ENCODE data around the gene EFHC1. TPM values are rescaled to one million over a fixed set of nuclear protein-coding genes. Genes with fewer than 3 reads are reported as not detected.

Gene EFHC1
- total RNA-seq, 4 donors from 2014 or later = 39.4 to 96.5 (median 41.6) TPM

DNA sequence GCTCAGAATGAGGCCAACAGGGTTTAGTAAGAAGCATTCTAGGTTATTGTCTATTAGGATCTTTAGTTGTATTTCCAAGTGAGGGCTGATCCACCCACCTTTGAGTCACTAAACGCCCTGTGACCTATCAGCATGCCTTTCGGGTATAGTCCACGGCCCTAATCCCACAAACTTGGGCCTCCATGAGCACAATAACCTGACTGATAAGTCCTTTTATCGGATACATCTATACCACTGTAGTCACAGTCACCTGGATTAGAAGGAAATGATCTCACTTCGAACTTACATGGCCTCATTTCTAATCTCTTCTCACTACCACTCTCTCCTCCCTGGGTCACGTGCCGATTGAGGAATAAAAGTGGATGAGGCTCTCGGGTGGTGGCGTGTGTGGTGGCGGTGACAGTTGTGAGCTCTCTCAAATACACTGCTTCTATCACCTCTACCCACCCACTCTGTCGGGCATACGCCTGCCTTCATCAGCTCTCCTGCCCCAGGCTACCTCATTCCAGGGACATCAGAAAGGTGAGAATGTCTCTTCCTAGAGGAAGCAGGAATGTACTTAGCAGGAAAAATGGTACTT lies 91.5 kb downstream of the EFHC1 start:
- peaks cover 0 to 29% of the 10 kb centered on the region in 2 donors for H3K4me1 ChIP-seq
- TF ChIP-seq POLR2A (IDR thresholded peaks at IDR 0.05) = no peak
- TF ChIP-seq, protein P1, sequence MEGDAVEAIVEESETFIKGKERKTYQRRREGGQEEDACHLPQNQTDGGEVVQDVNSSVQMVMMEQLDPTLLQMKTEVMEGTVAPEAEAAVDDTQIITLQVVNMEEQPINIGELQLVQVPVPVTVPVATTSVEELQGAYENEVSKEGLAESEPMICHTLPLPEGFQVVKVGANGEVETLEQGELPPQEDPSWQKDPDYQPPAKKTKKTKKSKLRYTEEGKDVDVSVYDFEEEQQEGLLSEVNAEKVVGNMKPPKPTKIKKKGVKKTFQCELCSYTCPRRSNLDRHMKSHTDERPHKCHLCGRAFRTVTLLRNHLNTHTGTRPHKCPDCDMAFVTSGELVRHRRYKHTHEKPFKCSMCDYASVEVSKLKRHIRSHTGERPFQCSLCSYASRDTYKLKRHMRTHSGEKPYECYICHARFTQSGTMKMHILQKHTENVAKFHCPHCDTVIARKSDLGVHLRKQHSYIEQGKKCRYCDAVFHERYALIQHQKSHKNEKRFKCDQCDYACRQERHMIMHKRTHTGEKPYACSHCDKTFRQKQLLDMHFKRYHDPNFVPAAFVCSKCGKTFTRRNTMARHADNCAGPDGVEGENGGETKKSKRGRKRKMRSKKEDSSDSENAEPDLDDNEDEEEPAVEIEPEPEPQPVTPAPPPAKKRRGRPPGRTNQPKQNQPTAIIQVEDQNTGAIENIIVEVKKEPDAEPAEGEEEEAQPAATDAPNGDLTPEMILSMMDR (IDR thresholded peaks at IDR 0.05) = no peak
- no peaks in the 10 kb centered on the region for H3K27me3 ChIP-seq
- peak overlapping the region; percentile 67 to 77 (median 75) for H3K27ac ChIP-seq
- peaks cover 17 to 20% of the 10 kb centered on the region in 2 donors for H3K36me3 ChIP-seq
- DNase-seq = no peak
- WGBS, 2 donors = 76 to 86% methylated on average over 12 of the region's 12 CpGs
- H3K4me3 ChIP-seq (replicated peaks in 1 of 3) = no peak overlapping the region
- intact Hi-C loops (cut with DNase I) = no loop called here
- no peaks in the 10 kb centered on the region for H3K9me3 ChIP-seq

DNA sequence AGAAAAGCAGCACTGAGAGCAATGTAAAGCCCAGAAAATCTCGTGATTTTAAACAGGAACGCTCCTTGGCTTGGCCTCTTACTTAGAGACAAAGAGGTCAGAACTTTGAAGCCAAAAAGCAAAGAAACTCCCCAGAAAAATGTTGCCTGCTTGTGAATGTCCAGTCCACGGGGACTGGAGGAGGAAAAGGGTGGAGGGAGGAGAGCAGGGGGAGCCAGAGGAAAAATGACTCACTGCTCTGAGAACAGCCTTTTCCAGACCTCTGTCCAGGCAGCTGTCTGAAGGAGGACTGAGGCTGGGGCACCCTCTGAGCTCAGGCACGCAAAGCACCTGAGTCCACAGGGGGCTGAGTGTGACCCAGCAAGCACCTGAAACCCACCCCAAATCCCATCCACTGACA lies 92.1 kb downstream of the EFHC1 start:
- peaks cover 0 to 30% of the 10 kb centered on the region in 2 donors for H3K4me1 ChIP-seq

DNA sequence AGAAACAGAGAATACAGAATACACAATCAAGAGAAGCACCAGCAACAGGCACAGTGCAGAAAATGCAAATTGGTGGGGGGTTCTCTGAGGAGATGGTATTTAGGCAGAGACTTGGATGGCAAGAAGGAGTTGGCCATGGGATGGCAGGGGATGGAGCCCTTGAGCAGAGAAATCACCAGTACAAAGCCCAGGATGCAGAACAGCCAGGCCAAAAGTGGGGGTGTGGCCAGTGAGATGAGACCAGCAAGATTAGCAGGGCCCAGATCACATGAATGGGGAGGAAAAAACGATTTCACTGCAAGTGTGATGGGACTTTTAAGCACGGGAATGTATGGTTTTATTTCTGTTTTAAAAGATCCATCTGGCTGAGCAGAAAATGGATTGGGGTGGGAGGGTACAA lies 93.3 kb downstream of the EFHC1 start:
- Histone ChIP-seq H3K36me3 (peaks cover 13% of the 10 kb centered on the region in 2 donors), H3K4me1 (peaks cover 6 to 36% of the 10 kb centered on the region in 2 donors), H3K27me3 (no peaks in the 10 kb centered on the region), H3K9me3 (no peaks in the 10 kb centered on the region), H3K27ac (peak overlapping the region in 2 of 3 donors; percentile 10 to 12), H3K4me3 (replicated peaks in 1 of 3) (no peak overlapping the region)
- intact Hi-C loops (cut with DNase I) = no loop called here
- TF ChIP-seq, protein P1 (IDR thresholded peaks at IDR 0.05) = no peak
- TF ChIP-seq POLR2A (IDR thresholded peaks at IDR 0.05) = no peak
- DNase-seq = no peak
- WGBS, 2 donors = 64 to 80% methylated on average over 2 of the region's 2 CpGs

More for the DNA sequence above, 92.1 kb downstream of the EFHC1 start:
- 59 to 69% methylated on average over 4 of the region's 4 CpGs for WGBS, 2 donors
- intact Hi-C loops (cut with DNase I) = no loop called here
- no peak overlapping the region for H3K4me3 ChIP-seq (replicated peaks in 1 of 3)
- TF ChIP-seq, protein P1 (IDR thresholded peaks at IDR 0.05) = no peak
- TF ChIP-seq POLR2A (IDR thresholded peaks at IDR 0.05) = no peak
- H3K27ac ChIP-seq = peak overlapping the region; percentile 67 to 77 (median 75)
- peaks cover 14 to 20% of the 10 kb centered on the region in 2 donors for H3K36me3 ChIP-seq
- no peak for DNase-seq
- H3K27me3 ChIP-seq = no peaks in the 10 kb centered on the region
- no peaks in the 10 kb centered on the region for H3K9me3 ChIP-seq

DNA sequence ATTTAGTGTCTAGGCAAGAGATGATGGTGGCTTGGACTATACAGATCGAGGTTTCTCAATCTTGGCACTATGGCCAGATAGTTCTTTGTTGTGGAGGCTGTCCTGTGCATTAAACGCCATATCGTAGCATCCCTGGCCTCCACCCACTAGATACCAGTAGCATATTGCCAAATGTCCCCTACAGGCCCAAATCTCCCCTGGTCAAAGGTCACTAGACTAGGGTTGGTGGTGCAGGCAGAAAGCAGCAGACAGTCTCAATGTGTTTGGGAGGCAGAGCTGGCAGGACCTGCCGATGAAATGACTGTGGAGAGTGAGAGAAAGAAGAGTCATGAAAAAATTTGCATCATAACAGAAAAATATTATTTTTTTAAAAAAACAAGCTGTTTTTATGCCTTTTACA lies 93.8 kb downstream of the EFHC1 start:
- Histone ChIP-seq H3K4me3 (replicated peaks in 1 of 3) (no peak overlapping the region), H3K27ac (peak overlapping the region in 2 of 3 donors; percentile 10 to 12), H3K36me3 (peaks cover 9 to 12% of the 10 kb centered on the region in 2 donors), H3K27me3 (no peaks in the 10 kb centered on the region), H3K9me3 (no peaks in the 10 kb centered on the region), H3K4me1 (peaks cover 6 to 38% of the 10 kb centered on the region in 2 donors)
- intact Hi-C loops (cut with DNase I) = no loop called here
- TF ChIP-seq, protein P1 (IDR thresholded peaks at IDR 0.05) = no peak
- no peak for TF ChIP-seq POLR2A (IDR thresholded peaks at IDR 0.05)
- no peak for DNase-seq
- 75 to 94% methylated on average over 4 of the region's 4 CpGs for WGBS, 2 donors

DNA sequence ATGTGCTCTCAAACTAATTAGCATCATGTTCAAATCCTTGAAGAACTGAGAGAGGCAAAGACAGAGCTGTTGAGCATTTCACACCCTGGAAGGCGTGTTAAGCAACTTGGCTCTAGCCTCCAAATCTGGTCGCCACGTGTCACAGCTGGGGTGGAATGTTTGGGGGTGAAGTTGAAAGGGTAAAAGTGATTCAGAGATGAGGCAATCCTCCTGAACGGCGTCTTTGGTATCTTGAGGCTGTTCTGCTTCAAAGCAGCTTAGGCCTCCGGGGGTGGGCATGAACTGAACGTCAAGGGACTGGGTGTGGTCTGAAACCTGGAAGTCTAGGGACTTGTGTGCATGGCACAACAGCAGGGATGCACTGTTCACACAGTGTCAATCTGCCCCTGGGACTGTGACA lies 94.4 kb downstream of the EFHC1 start:
- H3K4me1 ChIP-seq = peaks cover 6 to 38% of the 10 kb centered on the region in 2 donors
- intact Hi-C loops (cut with DNase I) = no loop called here

More for the DNA sequence above, 94.4 kb downstream of the EFHC1 start:
- Histone ChIP-seq H3K27me3 (no peaks in the 10 kb centered on the region), H3K36me3 (peaks cover 2 to 7% of the 10 kb centered on the region in 2 donors), H3K9me3 (no peaks in the 10 kb centered on the region), H3K27ac (peak overlapping the region in 1 of 3 donors; percentile 20), H3K4me3 (replicated peaks in 1 of 3) (no peak overlapping the region)
- no peak for TF ChIP-seq POLR2A (IDR thresholded peaks at IDR 0.05)
- TF ChIP-seq, protein P1 (IDR thresholded peaks at IDR 0.05) = no peak
- DNase-seq = no peak
- 67 to 76% methylated on average over 7 of the region's 7 CpGs for WGBS, 2 donors

Data from thyroid gland (tissue), 4 donors.